ENCODE data around the gene PAK1. TPM values are rescaled to one million over a fixed set of nuclear protein-coding genes. Genes with fewer than 3 reads are reported as not detected.

Gene PAK1
- total RNA-seq, 1 experiment from 2014 or later = 80.0 TPM

DNA sequence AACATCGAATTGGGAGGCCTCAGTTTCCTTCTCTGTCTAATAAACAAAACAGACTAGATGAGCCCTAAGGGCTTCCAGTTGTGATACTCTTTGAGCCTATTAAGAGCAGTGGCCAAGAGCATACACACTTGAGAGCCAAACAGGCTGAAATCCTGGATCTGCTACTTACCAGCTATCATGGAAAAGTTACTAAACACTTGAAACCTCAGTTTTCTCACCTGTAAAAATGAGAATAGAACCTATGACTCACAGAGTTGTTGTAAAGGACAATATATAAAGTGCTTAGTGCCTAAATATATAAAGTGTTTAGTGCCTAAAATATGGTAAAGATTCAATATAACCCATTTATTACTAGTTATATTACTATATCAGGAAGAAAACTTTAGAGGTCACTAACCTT is 148.7 kb downstream of the PAK1 start:
- Histone ChIP-seq H3K36me3 (ENCODE audit: low read depth) (0 out of 2 replicates have a peak, but pooled peaks cover 8% of the 10 kb centered on the region), H3K9me2 (ENCODE audit: insufficient read depth) (no peaks in the 10 kb centered on the region), H3K79me2 (ENCODE audit: low read depth) (no peaks in the 10 kb centered on the region), H2AFZ (no peak overlapping the region), H3K4me3 (no peak overlapping the region), H3K4me2 (no peak overlapping the region), H3K27ac (no peak overlapping the region), H4K20me1 (ENCODE audit: insufficient read depth) (no peaks in the 10 kb centered on the region), H3K9me3 (ENCODE audit: insufficient read depth, low read depth) (no peaks in the 10 kb centered on the region), H3F3A (ENCODE audit: insufficient read depth, low read depth) (no peaks in the 10 kb centered on the region), H3K4me1 (replicated peaks; ENCODE audit: insufficient read depth) (no peaks in the 10 kb centered on the region), H3K27me3 (ENCODE audit: insufficient read depth, low read depth) (no peaks in the 10 kb centered on the region)
- no peak for TF ChIP-seq EZH2 (IDR thresholded peaks at IDR 0.05; ENCODE audit: low read depth)
- TF ChIP-seq, protein P1, sequence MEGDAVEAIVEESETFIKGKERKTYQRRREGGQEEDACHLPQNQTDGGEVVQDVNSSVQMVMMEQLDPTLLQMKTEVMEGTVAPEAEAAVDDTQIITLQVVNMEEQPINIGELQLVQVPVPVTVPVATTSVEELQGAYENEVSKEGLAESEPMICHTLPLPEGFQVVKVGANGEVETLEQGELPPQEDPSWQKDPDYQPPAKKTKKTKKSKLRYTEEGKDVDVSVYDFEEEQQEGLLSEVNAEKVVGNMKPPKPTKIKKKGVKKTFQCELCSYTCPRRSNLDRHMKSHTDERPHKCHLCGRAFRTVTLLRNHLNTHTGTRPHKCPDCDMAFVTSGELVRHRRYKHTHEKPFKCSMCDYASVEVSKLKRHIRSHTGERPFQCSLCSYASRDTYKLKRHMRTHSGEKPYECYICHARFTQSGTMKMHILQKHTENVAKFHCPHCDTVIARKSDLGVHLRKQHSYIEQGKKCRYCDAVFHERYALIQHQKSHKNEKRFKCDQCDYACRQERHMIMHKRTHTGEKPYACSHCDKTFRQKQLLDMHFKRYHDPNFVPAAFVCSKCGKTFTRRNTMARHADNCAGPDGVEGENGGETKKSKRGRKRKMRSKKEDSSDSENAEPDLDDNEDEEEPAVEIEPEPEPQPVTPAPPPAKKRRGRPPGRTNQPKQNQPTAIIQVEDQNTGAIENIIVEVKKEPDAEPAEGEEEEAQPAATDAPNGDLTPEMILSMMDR (conservative IDR thresholded peaks at IDR 0.05) = no peak
- no TSS peak for BruUV-seq (replicated peaks)
- intact Hi-C loops (cut with micrococcal nuclease; ENCODE audit: unreplicated experiment) = no loop called here
- POLR2A ChIA-PET (ENCODE audit: unreplicated experiment) = no interaction called here
- no peak for DNase-seq
- CTCF ChIA-PET = no interaction called here

DNA sequence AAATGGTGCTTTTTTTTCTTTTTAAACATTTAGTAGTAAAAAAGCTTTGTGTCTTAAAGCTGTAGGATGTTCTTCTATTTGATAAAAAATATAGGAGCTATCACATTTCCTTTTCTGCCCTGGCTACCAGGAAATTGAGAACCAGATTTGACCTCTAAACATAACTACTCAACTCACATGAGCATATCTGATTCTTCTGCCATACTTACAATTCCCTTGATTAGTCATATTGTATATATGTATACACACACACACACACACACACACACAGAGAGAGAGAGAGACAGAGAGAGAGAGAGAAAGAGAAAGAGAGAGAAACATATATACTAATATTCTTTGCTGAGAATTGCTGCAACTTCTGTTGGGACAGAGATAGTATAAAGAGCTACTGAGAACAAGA is 149.4 kb downstream of the PAK1 start:
- BruUV-seq (replicated peaks) = no TSS peak
- Histone ChIP-seq H4K20me1 (ENCODE audit: insufficient read depth) (no peaks in the 10 kb centered on the region), H3K36me3 (ENCODE audit: low read depth) (0 out of 2 replicates have a peak, but pooled peaks cover 8% of the 10 kb centered on the region), H3K9me2 (ENCODE audit: insufficient read depth) (no peaks in the 10 kb centered on the region), H2AFZ (no peak overlapping the region), H3K4me2 (no peak overlapping the region), H3K4me1 (replicated peaks; ENCODE audit: insufficient read depth) (no peaks in the 10 kb centered on the region), H3K27me3 (ENCODE audit: insufficient read depth, low read depth) (no peaks in the 10 kb centered on the region), H3K79me2 (ENCODE audit: low read depth) (no peaks in the 10 kb centered on the region), H3K4me3 (no peak overlapping the region), H3F3A (ENCODE audit: insufficient read depth, low read depth) (no peaks in the 10 kb centered on the region), H3K9me3 (ENCODE audit: insufficient read depth, low read depth) (no peaks in the 10 kb centered on the region), H3K27ac (no peak overlapping the region)
- POLR2A ChIA-PET (ENCODE audit: unreplicated experiment) = no interaction called here
- TF ChIP-seq, protein P1 (conservative IDR thresholded peaks at IDR 0.05) = no peak
- TF ChIP-seq EZH2 (IDR thresholded peaks at IDR 0.05; ENCODE audit: low read depth) = no peak
- DNase-seq = no peak
- CTCF ChIA-PET = interaction anchor here (0.6 kb wide), 1 partner anchor 236 kb away, joined by 3 read pairs; no protein-coding TSS in a partner anchor
- intact Hi-C loops (cut with micrococcal nuclease; ENCODE audit: unreplicated experiment) = no loop called here

DNA sequence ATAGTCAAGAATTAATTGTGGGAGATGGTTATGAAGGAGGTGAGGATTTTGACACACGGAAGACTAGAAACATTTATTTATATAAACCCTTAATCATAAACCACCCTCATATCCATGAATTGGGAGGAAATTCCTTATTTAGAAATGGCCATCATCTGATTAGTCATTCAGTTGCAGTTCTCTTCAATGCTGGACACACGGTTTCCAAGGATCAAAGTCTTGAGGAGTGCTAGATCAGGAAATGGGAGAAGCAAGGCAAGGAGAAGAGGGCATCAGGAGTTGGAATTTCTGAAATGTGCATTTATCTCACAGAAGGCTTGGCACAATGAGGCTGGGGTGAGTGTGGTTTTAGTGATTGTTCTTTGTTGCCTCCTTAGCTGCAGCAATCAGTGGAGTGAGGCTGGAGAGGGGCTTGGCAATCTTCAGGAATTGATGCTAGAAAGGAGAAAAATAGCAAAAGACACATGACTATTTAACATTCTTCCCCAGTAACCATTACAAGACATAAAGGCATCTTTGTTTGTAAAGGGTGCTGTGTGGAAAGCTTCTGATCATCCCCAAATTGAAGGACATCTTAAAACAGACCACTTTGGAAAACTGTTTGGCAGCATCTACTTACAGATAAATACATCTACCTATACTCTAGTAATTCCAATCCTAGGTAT is 150.8 kb downstream of the PAK1 start:
- H3K27me3 ChIP-seq (ENCODE audit: insufficient read depth, low read depth) = no peaks in the 10 kb centered on the region
- POLR2A ChIA-PET (ENCODE audit: unreplicated experiment) = no interaction called here
- CTCF ChIA-PET = no interaction called here
- no peaks in the 10 kb centered on the region for H3K9me3 ChIP-seq (ENCODE audit: insufficient read depth, low read depth)
- H3K36me3 ChIP-seq (ENCODE audit: low read depth) = 0 out of 2 replicates have a peak, but pooled peaks cover 8% of the 10 kb centered on the region
- intact Hi-C loops (cut with micrococcal nuclease; ENCODE audit: unreplicated experiment) = no loop called here
- no peak overlapping the region for H3K4me3 ChIP-seq
- H3K9me2 ChIP-seq (ENCODE audit: insufficient read depth) = no peaks in the 10 kb centered on the region
- no peaks in the 10 kb centered on the region for H3K79me2 ChIP-seq (ENCODE audit: low read depth)
- no TSS peak for BruUV-seq (replicated peaks)
- TF ChIP-seq, protein P1 (conservative IDR thresholded peaks at IDR 0.05) = no peak
- TF ChIP-seq EZH2 (IDR thresholded peaks at IDR 0.05; ENCODE audit: low read depth) = no peak
- no peak overlapping the region for H3K27ac ChIP-seq
- no peaks in the 10 kb centered on the region for H4K20me1 ChIP-seq (ENCODE audit: insufficient read depth)
- no peaks in the 10 kb centered on the region for H3K4me1 ChIP-seq (replicated peaks; ENCODE audit: insufficient read depth)
- DNase-seq = no peak
- no peak overlapping the region for H2AFZ ChIP-seq
- H3K4me2 ChIP-seq = no peak overlapping the region
- no peaks in the 10 kb centered on the region for H3F3A ChIP-seq (ENCODE audit: insufficient read depth, low read depth)
